ENCODE results near the gene DAG1. TPM values are rescaled to one million over a fixed set of nuclear protein-coding genes. Genes with fewer than 3 reads are reported as not detected.

DAG1 gene
- total RNA-seq, 1 experiment from 2014 or later, result 93.0 TPM

GRCh38 chr3:49556500-49557275, 86.6 kb downstream of the DAG1 start:
- Histone ChIP-seq H2BK120ac (ENCODE audit: low read depth, low read length, poor library complexity, severe bottlenecking) (no peak overlapping the region), H3K4me2 (ENCODE audit: insufficient read depth, insufficient read length, low read length) (no peak overlapping the region), H2BK20ac (ENCODE audit: low read depth, low read length, poor library complexity, severe bottlenecking) (no peak overlapping the region), H3K27ac (ENCODE audit: insufficient read length, low read depth, low read length) (no peak overlapping the region), H2BK5ac (ENCODE audit: insufficient read length, low read length) (no peak overlapping the region), H4K91ac (ENCODE audit: insufficient read length, low read depth, low read length) (no peak overlapping the region), H4K8ac (replicated peaks; ENCODE audit: insufficient read length, low read depth, low read length) (no peak overlapping the region), H3K4me1 (ENCODE audit: insufficient read depth, low read length) (peaks cover 6% of the 10 kb centered on the region; the same call in 1 of the 2 replicates), H3K27me3 (ENCODE audit: insufficient read depth, low read length) (no peaks in the 10 kb centered on the region), H3K56ac (ENCODE audit: insufficient read length, low read depth, low read length) (no peak overlapping the region), H4K20me1 (ENCODE audit: control insufficient read depth, insufficient read depth, insufficient read length) (no peaks in the 10 kb centered on the region), H3K23me2 (ENCODE audit: insufficient read length, low read depth, low read length, poor library complexity, severe bottlenecking) (peaks cover 13% of the 10 kb centered on the region), H2BK12ac (ENCODE audit: insufficient read length, low read depth, low read length) (no peak overlapping the region), H3K14ac (ENCODE audit: insufficient read depth, low read length) (no peak overlapping the region), H2AFZ (ENCODE audit: low read length) (no peak overlapping the region), H4K5ac (ENCODE audit: insufficient read length, low read depth, low read length) (no peak overlapping the region), H3K9me3 (ENCODE audit: control insufficient read depth, low read depth, low read length) (no peaks in the 10 kb centered on the region), H3K79me2 (ENCODE audit: insufficient read depth, low read length) (no peaks in the 10 kb centered on the region), H3K18ac (ENCODE audit: insufficient read length, low read depth, low read length) (no peak overlapping the region), H3K79me1 (ENCODE audit: insufficient read depth, low read depth, low read length, poor library complexity, severe bottlenecking) (no peaks in the 10 kb centered on the region), H3K4ac (ENCODE audit: low read depth, low read length) (no peak overlapping the region), H3K9ac (ENCODE audit: extremely low read depth, insufficient read length, low read length) (no peak overlapping the region), H3T11ph (ENCODE audit: low read length) (no peak overlapping the region), H3K23ac (ENCODE audit: insufficient read length, low read depth, low read length) (no peak overlapping the region), H2BK15ac (ENCODE audit: low read depth, low read length) (no peak overlapping the region), H2AK5ac (ENCODE audit: insufficient read length, low read length) (no peak overlapping the region)
- no peak for TF ChIP-seq CTCF (conservative IDR thresholded peaks at IDR 0.05)
- Mint-ChIP-seq H3K27me3 (ENCODE audit: low read depth) (peaks cover 12% of the 10 kb centered on the region), H3K27ac (no peak overlapping the region), H3K9me3 (no peaks in the 10 kb centered on the region), H3K4me3 (no peak overlapping the region), H3K4me1 (peaks cover 16 to 18% of the 10 kb centered on the region in 2 experiments), H3K36me3 (ENCODE audit: insufficient read depth in 1 of 3, low read depth in 3 of 3) (peaks cover 0 to 7% (median 0%) of the 10 kb centered on the region in 3 experiments; a peak in 2 of 7 replicates)
- DNase-seq, result no peak
- no CpG with 5 or more reads among the region's 3 CpGs for WGBS (ENCODE audit: extremely low coverage, insufficient read length, low lambda C conversion rate)

Data from H9 (cell line).